HG03432 (cell line): ENCODE measurements around the gene GPD2.
A peak's percentile ranks its signal among the peaks of the same experiment; 100 is the strongest.
"Not testable (repeated sequence)": the region's sequence is repeated elsewhere in the genome, so short reads cannot be mapped to it uniquely, and the experiment has no call there.

Experiments used
- ATAC-seq: cut with Tn5 transposase; IDR thresholded peaks from one replicate; pipeline ENCODE4 v1.9.1; 2021; ENCODE audit warnings: mild to moderate bottlenecking, moderate library complexity; ENCODE audit not compliant: unreplicated experiment

GPD2 gene

DNA sequence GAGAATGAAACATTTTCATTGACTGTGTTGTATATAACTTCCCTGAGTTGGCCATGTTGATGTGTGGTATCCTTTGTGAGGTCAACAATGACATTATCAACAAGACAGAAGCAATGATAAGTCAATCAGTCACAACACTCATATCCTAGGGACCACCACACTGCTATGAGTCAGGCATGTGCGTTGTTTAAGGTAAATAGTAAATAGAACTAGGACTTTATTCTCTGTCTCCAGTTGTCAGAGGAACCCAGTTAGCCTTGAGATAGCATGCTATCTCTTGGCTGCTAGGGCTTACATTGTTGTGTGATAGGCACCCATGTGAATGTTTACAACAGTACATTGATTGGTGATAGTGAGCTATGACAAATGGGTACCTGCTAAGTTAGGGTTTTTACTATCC lies 37.3 kb downstream of the GPD2 start:
- ATAC-seq = no peak

DNA sequence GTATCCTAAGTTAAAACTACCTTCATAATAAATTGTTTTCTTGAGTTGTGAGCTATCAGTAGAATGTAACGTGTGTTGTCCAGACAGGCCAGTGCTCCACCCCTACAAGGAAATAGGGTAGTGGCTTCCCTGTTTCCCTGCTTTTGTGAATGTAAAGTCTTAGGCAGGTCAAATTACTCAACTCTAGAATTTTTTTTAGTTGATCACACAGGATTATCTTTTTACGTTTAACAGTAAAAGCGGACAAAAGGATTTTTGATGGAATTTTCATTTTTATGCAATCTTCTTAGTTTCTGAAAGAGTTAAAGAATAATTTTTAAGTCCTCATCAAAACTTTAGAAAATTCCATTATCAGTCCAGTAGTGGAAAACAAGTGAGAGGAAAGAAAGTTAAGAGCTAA lies 38.2 kb downstream of the GPD2 start:
- no peak for ATAC-seq

DNA sequence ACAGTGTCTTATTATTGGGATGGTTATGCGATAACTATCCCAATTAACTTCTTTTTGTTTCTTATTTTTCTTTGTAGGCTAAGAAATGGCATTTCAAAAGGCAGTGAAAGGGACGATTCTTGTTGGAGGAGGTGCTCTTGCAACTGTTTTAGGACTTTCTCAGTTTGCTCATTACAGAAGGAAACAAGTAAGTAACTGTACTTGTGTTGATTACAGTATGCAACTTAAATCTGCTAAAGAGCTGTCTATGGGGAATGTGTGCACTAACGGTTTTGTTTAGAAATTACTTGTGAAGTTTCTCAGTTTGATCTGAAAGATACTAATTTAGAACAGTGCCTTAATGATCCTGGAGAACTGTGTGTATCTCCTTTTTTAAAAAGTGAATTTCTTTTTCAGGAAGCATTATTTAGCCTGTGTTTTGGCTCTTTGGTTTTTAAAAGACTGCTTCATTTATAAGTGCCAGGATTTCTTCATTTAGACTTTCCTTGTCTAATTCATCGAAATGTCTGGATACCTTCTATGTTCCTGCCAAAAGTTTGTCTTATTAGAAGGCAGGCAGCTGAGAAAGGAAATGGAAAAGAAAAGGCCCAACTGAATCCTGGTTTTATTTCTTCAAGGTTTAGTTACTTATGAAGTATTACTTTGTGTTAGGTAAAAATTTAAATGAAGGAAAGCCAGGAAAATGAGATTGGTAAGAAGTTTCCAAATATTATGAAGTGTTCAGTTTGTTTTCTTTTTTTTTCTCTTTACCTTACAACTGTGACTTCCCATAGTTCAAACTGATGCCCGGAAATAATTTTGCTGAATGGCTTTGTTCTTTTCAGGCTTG lies 40.1 kb downstream of the GPD2 start:
- ATAC-seq = peak; percentile 45

DNA sequence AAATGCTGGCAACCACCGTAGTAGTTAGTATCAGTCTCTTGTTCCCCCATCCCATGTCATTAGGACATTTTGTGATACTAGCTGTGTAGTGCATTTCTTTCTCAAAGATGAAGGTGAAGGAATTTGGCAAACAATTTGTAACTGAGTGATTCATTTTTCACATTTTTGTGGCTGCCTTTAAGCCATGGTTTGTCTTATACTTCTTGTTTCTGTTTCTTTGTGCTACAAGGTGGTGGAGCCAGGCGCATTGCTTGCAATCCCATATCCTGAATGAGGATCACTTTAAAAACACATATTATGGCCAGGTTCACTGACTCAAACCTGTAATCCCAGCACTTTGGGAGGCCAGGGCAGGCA lies 40.6 kb downstream of the GPD2 start:
- peak; percentile 82 for ATAC-seq

DNA sequence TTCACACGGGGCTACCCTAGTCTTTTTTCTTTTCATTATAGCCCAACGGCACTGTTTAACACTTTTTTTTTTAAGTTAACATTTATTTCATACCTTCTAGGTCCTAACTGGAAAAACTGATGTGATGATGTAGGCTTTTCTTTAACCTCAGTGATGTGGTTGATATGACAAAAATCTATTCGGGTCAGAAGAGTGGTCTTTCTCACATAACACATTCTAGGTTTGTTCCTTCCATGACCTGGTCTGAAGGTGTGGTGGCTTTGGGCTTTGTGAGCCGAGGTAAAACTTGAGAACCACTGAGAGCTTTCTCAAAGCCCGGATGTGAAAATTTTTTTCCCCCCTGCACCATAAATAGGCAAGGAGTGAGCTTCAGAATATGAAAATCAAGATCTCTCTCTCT lies 44.2 kb downstream of the GPD2 start:
- ATAC-seq = no peak

DNA sequence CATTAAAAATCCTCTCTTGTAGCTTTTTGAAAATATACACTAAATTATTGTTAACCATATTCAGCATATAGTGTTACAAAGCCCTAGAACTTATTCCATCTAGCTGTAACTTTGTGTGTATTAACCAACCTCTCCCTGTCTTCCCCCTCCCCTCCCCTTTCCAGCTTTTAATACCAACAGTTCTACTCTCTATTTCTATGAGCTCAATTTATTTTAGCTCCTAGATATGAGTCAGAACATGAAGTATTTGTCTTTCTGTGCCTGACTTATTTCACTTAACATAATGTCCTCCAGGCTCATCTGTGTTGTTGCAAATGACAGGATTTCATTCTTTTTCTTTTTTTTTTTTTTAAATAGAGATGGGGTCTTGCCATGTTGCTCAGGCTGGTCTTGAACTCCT lies 45.1 kb downstream of the GPD2 start:
- ATAC-seq = no peak

DNA sequence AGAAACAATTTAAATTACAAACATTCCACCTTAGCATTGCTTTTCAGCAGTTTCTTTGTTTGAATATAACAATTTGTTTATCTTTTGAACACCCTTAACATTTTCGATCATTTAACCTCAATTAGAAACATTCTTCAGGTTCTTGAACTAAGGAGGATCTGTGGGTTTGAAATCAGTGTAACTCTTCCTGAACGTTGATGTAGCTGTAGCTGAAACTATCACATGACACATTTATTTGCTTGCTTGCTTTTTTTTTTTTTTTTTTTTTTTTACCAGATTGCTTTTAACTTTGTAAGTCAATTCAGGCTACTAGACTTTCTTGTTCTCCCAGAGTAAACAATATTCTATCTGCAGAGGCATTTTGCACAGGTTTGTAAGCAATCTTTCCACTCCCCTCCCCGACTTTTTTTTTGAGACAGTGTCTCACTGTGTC lies 47.6 kb downstream of the GPD2 start:
- ATAC-seq = no peak

DNA sequence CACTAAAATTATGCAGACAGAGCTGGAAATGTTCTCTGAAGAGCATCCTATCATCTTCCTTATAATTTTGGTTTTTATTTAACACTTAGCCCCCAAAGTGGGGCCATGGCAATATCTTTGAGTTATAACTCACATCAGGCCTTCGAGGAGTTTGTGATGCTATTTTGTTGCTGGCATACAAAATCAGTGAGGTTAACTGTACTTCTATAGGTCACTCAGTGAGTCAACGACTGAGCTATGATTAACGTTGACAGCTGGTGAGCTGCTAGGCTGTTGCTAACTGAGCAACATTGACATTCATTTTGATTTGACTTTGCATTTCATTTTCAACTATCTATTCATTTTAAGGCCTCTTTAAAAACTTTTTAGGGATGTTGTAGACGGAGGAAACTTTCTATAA lies 50.0 kb downstream of the GPD2 start:
- no peak for ATAC-seq

DNA sequence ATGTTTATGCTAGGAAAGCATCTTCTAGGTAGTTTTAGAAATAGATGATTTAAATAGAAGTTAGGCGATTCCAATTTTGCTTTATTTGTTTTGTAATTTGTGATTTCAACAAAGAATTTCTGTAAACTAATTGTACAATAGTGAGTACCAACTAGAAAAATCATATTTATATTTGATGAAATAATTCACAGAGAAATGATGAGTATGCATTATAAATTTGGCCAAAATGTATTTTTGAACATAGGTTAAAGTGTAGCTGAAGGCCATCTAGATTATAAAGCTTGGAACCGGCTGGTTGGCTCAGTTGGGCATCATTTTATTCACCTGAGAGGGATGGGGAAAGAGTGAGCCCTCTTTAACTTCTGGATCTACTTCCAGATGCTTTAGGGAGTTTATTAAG lies 50.4 kb downstream of the GPD2 start:
- no peak for ATAC-seq

DNA sequence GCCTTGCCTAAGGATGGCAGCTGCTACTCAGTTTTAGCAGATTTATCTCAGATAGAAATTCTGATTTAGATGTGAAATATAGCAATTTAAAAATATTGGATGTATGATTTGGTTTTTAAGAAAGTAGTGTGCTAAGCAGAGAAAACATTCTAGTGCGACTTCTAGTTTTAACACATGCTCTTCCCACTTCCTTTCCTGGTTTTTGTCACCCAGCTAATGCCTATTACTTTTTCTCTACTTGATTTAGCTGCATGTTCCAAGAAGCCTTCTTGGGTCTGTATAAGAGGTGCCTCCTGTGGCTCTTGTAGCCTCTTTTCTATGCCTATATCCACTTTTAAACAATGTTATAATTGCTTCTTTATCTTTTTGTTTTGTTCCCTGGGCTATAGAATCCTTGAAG lies 53.0 kb downstream of the GPD2 start:
- no peak for ATAC-seq

DNA sequence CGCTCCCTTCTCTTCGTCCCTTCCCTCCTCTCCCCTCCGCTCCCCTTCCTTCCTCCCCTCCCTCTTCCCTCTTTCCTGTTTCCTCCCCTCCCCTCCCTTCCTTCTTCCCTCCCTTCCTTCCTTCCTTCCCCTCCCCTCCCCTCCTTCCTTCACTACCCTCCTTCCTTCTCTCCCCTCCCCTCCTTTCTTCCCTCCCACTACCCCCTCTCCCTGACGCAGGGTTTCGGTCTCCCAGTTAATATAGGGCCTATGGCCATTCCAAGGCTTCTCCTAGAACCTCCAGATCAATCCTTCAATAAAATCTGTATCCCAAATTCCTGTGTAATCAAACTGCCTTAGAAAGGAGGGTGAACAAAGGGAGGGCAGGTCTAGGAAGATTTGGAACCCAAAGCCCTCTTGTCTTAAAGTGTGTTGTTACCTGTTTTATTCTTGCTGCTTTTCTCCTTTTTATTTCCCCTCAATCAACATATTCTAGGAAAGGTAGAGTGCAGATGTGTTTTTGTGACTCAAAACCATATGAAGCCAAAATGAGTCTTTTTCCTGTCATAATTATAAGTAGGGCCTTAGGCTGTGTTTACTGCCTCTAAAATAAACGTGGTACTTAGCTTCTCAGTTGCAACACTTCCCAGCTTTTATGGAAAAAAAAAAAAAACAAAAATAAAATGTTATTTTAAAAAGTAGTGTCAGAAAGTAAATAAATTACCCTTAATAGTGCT lies 53.7 kb downstream of the GPD2 start:
- ATAC-seq = no peak

DNA sequence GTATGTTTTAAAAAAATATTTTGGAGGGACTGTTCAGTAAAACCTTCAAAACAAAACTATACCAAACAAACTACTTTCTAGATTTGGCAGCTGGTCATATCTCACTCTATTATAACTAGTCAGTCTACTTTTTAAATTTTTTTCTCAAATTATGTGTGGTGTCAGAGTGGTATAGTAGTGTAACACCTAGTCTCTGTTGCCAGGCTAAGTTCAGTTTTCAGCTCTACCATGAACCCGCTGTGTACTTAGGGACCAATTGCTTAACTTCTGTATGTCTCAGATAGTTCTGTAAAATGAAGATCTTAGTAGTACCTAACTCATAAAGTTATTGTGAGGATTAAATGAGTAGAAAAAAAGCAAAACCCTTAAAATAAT lies 54.3 kb downstream of the GPD2 start:
- ATAC-seq = no peak

DNA sequence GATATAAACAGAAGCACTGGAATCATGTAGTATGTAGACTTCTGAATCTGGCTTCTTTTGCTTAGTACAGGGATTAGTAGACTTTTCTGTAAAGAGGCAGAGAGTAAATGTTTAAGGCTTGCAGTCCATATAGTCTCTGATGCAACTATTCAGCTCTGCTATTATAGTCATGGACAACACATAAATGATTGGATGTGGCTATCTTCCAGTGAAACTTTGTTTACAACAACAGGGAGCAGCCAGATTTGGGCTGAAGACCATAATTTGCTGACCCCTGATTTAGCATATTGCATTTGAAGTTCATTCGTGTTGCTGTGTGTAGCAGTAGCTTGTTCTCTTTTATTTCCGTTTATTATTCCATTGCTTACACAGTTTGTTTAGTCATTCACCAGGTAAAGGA lies 55.0 kb downstream of the GPD2 start:
- no peak for ATAC-seq

DNA sequence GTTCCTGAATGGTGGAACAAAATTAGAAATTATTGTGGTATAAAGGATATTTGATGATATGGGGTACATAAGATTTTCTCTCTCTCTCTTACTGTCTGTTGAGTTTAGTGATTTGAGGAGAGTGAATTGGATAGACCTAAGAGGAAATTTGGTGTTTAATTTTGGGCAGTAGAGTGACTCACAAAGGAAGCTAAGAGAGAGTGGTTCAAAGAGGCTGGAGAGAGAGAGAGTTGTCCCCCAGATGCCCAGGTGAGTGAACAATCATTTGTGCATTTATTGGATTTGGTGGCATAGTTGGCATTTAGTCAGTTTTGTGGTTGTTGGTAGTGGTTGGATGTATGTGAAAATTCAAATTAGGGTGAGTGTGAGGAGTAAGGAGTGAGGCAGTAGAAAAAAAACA lies 56.8 kb downstream of the GPD2 start:
- no peak for ATAC-seq

DNA sequence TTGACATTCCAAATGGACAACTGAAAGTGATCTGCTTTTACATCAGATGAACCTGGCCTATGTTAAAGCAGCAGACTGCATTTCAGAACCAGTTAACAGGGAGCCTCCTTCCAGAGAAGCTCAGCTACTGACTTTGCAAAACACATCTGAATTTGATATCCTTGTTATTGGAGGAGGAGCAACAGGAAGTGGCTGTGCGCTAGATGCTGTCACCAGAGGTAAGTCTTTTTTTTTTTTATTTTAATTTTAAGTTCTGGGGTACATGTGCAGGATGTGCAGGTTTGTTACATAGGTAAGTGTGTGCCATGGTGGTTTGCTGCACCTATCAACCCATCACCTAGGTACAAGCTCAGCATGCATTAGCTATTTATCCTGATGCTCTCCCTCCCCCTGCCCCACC lies 59.8 kb downstream of the GPD2 start:
- not testable (repeated sequence) for ATAC-seq

DNA sequence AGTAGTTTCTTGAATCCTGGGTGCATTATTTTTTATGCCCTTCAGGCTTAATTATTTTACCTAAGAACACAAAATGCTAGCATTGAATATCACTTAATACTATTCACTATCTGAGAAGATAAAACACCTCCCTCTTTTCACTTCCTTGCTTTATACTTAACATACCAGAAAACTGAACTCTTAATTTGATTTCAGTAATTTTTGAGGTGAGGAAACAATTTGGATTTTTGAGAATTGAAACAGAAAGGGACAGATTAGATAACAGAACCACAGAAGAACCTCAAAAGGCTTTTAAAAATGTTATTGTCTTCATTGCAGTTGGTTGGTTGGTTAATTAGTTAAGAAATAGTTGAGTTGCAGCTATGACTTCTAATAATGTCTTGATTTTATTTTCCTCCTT lies 69.5 kb downstream of the GPD2 start:
- peak; percentile 82 for ATAC-seq

DNA sequence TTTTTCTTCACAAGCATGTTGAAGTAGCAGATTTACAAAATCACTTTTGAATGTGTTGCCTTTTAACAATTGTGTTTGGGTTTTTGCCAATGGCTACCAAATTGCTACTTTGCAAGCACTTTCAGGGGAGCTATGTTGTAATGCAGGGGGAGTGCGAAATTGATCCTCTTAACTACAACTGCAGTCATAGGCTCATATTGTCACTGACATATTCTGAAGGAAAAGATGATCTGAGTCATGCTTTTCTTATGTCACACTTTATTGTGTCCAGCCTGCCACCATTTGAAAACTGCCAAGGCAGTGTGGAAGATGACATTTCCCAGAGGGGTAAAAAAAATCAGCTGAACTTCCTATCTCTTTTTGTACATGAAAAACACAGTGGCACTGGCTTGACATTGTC lies 74.9 kb downstream of the GPD2 start:
- no peak for ATAC-seq

DNA sequence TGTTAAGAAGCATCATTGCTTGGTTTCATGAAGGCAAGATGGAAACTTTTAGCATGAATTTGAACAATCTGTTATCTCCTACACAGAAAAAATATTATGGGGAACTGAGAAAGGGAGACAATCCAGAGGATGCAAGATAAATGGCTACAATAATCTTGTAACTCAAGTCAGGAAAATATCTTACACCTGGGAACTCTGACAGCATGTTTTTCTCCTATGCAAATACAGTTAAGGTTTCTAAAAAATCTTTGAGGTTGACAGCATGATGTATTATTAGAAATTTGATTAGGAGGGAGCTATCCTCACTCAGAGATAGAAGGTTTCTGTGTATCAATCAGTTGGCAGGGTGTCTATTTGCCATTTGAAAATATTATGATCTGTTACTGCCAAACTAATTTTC lies 75.6 kb downstream of the GPD2 start:
- ATAC-seq = peak; percentile 71

DNA sequence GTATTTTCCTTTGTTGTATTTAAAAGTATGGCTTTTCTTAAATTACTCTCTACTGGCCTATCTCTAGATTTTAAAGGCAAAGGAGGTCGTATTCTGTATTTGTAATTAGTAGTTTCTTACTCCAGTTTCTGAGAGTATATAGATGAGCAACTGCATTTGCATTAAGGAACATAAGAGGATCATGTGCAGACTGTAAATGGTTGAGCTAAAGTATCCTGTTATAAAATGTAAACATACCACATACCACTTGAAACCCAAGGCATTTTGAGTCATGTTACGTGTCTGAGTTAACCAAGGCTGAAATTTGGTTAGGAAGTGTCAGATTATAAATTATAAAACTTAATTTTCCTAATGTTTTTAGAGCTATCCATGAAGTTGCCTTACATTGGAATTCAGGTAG lies 76.3 kb downstream of the GPD2 start:
- ATAC-seq = peak; percentile 51

DNA sequence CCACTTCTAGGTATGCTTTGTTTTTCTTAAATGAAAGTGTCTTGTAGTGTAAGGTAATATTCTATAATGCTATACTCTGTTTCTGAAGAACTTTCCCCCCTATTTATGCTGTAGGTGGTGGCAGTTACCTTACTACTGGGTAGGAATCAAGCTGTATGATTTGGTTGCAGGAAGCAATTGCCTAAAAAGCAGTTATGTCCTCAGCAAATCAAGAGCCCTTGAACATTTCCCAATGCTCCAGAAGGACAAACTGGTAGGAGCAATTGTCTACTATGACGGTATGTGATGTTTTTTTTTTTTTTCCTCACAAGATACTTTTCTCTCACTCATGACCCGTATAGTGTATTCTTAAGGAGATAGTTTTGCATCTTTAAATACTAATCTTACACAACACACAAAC lies 77.0 kb downstream of the GPD2 start:
- ATAC-seq = no peak

DNA sequence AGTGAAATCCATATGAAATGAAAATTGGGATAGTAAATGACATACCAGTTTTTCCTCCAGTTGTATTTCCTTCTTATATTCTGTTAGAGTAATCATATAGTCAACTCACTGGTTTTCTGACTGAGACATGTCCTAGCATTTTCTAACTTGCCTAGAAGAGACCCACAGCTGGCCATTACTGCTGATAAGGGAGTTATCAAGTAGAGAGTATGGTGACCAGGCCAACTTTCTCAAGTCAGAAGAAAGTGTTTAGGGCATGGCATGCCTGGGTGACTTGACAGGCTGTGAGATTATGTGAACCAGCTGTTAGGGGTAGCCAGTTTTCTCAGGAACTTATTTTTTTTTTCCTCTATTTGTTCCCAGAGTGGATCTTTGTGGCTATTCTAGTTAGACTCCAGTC lies 81.2 kb downstream of the GPD2 start:
- peak; percentile 80 for ATAC-seq

DNA sequence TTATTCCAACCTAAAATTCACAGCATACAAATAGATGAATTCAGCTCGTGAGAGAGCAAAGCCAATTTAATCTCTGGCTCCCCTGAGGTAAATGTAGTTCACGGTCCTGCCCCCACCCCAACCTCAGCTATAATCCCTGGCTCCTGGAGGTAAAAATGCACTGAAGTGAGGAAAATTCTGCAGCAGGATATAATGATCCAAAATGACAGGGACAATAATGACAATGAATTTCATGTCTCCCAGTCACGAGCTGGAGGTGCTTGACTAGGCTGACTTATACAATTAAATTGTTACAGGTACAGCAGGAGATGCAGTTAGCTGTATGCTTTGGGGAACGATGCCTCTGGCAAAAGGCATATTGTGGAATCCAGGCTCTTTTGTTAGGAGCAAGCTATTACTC lies 82.0 kb downstream of the GPD2 start:
- ATAC-seq = no peak
